Measurements from ENCODE around the gene ZC3H7B. TPM values are rescaled to one million over a fixed set of nuclear protein-coding genes. Genes with fewer than 3 reads are reported as not detected.

ZC3H7B gene
- total RNA-seq, 1 experiment from 2014 or later = 42.0 TPM

DNA sequence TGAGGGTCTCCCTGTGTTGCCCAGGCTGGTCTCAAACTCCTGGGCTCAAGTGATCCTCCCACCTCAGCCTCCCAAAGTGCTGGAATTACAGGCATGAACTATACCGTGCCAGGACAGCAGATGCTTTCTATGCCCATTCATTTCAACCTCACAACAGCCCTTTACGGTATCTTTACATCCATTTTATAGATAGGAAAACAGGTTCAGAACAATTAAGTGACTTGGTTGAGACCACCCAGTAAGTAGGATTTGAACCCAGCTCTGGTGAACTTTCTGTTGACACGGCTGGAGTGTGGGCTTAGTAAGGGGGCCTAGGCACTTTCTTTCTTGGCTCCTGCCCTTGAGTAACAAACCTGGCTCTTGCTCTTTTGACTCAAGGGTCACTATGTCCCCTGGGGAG lies 106.1 kb downstream of the ZC3H7B start:
- POLR2A ChIA-PET = interaction anchor here (0.6 kb wide), 1 partner anchor 182 kb away, joined by 3 read pairs; the partner anchor contains the start of gene PMM1
- H4K20me1 ChIP-seq (ENCODE audit: insufficient read depth) = no peaks in the 10 kb centered on the region
- no peak overlapping the region for H3K4me3 ChIP-seq (replicated peaks in 1 of 2; ENCODE audit: low read depth in 1 of 2, low read length in 2 of 2)
- CTCF ChIA-PET = interaction anchor here (0.7 kb wide), 1 partner anchor 11 kb away, joined by 4 read pairs; no protein-coding TSS in a partner anchor
- H3K36me3 ChIP-seq (ENCODE audit: control insufficient read depth in 1 of 2, insufficient read depth in 2 of 2, low read length in 2 of 2) = no peaks in the 10 kb centered on the region
- no peak overlapping the region for H2AFZ ChIP-seq (ENCODE audit: low read depth, low read length, poor library complexity, severe bottlenecking)
- no peaks in the 10 kb centered on the region for H3K9me3 ChIP-seq (ENCODE audit: control insufficient read depth in 1 of 2, insufficient read depth in 1 of 2, low read depth in 1 of 2, low read length in 2 of 2)
- no peaks in the 10 kb centered on the region for H3K9me2 ChIP-seq (ENCODE audit: insufficient read depth)
- no peaks in the 10 kb centered on the region for H3K79me2 ChIP-seq (ENCODE audit: insufficient read depth, low read length)
- H3K4me1 ChIP-seq (ENCODE audit: control insufficient read depth in 1 of 2, insufficient read depth in 2 of 2, low read length in 2 of 2) = peaks cover 4 to 21% of the 10 kb centered on the region in 2 experiments
- no peak overlapping the region for H3K4me2 ChIP-seq (ENCODE audit: low read length)
- ATAC-seq = no peak
- no peak overlapping the region for H3K27ac ChIP-seq (ENCODE audit: low read depth, low read length)
- DNase-seq (ENCODE audit: low read depth, low spot score) = no peak
- H3K9ac ChIP-seq (ENCODE audit: low read length) = no peak overlapping the region
- RAD21 ChIA-PET (ENCODE audit: low non-redundant PET in 1 of 2, low total read pairs in 2 of 2, uncharacterized antibody in 2 of 2, unreplicated experiment in 2 of 2) = no interaction called here
- no TSS peak for BruUV-seq (replicated peaks)
- intact Hi-C loops (cut with micrococcal nuclease) = no loop called here
- no peaks in the 10 kb centered on the region for H3K27me3 ChIP-seq (ENCODE audit: insufficient read depth, low read length)
- TF ChIP-seq ELF1 (IDR thresholded peaks at IDR 0.05; ENCODE audit: borderline replicate concordance, low read depth) = no peak
- no peak for TF ChIP-seq ZNF274 (IDR thresholded peaks at IDR 0.05; ENCODE audit: low read depth, low read length)
- TF ChIP-seq CTCF (IDR thresholded peaks at IDR 0.05 in 2 of 3, conservative IDR thresholded peaks at IDR 0.05 in 1 of 3; ENCODE audit: borderline replicate concordance in 1 of 3, insufficient read depth in 1 of 3, low read depth in 2 of 3, low read length in 2 of 3) = no peak
- TF ChIP-seq YY1 (IDR thresholded peaks at IDR 0.05; ENCODE audit: extremely low read depth, insufficient replicate concordance, low read depth, low read length) = no peak
- TF ChIP-seq, protein P1, sequence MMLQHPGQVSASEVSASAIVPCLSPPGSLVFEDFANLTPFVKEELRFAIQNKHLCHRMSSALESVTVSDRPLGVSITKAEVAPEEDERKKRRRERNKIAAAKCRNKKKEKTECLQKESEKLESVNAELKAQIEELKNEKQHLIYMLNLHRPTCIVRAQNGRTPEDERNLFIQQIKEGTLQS (IDR thresholded peaks at IDR 0.05) = no peak
- no peak for TF ChIP-seq POLR2AphosphoS5 (IDR thresholded peaks at IDR 0.05; ENCODE audit: low read depth, low read length)
- no peak for TF ChIP-seq JUND (IDR thresholded peaks at IDR 0.05)
- TF ChIP-seq, protein P2, sequence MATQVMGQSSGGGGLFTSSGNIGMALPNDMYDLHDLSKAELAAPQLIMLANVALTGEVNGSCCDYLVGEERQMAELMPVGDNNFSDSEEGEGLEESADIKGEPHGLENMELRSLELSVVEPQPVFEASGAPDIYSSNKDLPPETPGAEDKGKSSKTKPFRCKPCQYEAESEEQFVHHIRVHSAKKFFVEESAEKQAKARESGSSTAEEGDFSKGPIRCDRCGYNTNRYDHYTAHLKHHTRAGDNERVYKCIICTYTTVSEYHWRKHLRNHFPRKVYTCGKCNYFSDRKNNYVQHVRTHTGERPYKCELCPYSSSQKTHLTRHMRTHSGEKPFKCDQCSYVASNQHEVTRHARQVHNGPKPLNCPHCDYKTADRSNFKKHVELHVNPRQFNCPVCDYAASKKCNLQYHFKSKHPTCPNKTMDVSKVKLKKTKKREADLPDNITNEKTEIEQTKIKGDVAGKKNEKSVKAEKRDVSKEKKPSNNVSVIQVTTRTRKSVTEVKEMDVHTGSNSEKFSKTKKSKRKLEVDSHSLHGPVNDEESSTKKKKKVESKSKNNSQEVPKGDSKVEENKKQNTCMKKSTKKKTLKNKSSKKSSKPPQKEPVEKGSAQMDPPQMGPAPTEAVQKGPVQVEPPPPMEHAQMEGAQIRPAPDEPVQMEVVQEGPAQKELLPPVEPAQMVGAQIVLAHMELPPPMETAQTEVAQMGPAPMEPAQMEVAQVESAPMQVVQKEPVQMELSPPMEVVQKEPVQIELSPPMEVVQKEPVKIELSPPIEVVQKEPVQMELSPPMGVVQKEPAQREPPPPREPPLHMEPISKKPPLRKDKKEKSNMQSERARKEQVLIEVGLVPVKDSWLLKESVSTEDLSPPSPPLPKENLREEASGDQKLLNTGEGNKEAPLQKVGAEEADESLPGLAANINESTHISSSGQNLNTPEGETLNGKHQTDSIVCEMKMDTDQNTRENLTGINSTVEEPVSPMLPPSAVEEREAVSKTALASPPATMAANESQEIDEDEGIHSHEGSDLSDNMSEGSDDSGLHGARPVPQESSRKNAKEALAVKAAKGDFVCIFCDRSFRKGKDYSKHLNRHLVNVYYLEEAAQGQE (IDR thresholded peaks at IDR 0.05; ENCODE audit: low read depth) = no peak
- TF ChIP-seq, protein P3, sequence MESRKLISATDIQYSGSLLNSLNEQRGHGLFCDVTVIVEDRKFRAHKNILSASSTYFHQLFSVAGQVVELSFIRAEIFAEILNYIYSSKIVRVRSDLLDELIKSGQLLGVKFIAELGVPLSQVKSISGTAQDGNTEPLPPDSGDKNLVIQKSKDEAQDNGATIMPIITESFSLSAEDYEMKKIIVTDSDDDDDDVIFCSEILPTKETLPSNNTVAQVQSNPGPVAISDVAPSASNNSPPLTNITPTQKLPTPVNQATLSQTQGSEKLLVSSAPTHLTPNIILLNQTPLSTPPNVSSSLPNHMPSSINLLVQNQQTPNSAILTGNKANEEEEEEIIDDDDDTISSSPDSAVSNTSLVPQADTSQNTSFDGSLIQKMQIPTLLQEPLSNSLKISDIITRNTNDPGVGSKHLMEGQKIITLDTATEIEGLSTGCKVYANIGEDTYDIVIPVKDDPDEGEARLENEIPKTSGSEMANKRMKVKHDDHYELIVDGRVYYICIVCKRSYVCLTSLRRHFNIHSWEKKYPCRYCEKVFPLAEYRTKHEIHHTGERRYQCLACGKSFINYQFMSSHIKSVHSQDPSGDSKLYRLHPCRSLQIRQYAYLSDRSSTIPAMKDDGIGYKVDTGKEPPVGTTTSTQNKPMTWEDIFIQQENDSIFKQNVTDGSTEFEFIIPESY (IDR thresholded peaks at IDR 0.05; ENCODE audit: extremely low read depth, insufficient replicate concordance, low read length) = no peak
- TF ChIP-seq TCF7L2 (IDR thresholded peaks at IDR 0.05; ENCODE audit: borderline replicate concordance, extremely low read depth, insufficient read depth, insufficient read length) = no peak
- TF ChIP-seq, protein P4, sequence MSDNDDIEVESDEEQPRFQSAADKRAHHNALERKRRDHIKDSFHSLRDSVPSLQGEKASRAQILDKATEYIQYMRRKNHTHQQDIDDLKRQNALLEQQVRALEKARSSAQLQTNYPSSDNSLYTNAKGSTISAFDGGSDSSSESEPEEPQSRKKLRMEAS (IDR thresholded peaks at IDR 0.05) = no peak
- TF ChIP-seq SRF (IDR thresholded peaks at IDR 0.05; ENCODE audit: low read depth) = no peak
- no peak for TF ChIP-seq EZH2phosphoT487 (IDR thresholded peaks at IDR 0.05; ENCODE audit: borderline replicate concordance)
- no peak for TF ChIP-seq EGR1 (IDR thresholded peaks at IDR 0.05; ENCODE audit: low read depth)
- no peak for TF ChIP-seq RAD21 (IDR thresholded peaks at IDR 0.05; ENCODE audit: low read depth)
- no peak for TF ChIP-seq ZFX (IDR thresholded peaks at IDR 0.05)
- TF ChIP-seq CBX3 (IDR thresholded peaks at IDR 0.05; ENCODE audit: low read depth) = no peak
- TF ChIP-seq CEBPB (IDR thresholded peaks at IDR 0.05; ENCODE audit: low read depth) = no peak

All from HCT116 (cell line).